Skeletal muscle satellite cell (primary cell): ENCODE measurements around the gene ADRA2B.

Source experiments
- H3K27me3 ChIP-seq: 2 replicates; pipeline ENCODE4 v1.7.0; 2013; ENCODE audit warnings: low read length; ENCODE audit not compliant: control insufficient read depth, insufficient read depth
- H3K36me3 ChIP-seq: 2 replicates; pipeline ENCODE4 v1.7.0; 2013; ENCODE audit warnings: mild to moderate bottlenecking, control low read depth, low read length; ENCODE audit not compliant: insufficient read depth
- H3K4me1 ChIP-seq: 2 replicates; pipeline ENCODE4 v1.7.0; 2013; ENCODE audit warnings: low read length; ENCODE audit not compliant: control insufficient read depth, insufficient read depth
- H3K4me2 ChIP-seq: 2 replicates; pipeline ENCODE4 v1.7.0; 2013; ENCODE audit warnings: mild to moderate bottlenecking, low read length
- H3K4me3 ChIP-seq: 2 replicates; pipeline ENCODE4 v1.7.0; 2013; ENCODE audit warnings: low read length
- H3K9ac ChIP-seq: 2 replicates; pipeline ENCODE4 v1.7.0; 2013; ENCODE audit warnings: mild to moderate bottlenecking, low read depth, low read length, moderate library complexity
- H3K9me3 ChIP-seq: replicated peaks from 2 replicates; pipeline ENCODE4 v1.7.0; 2013; ENCODE audit warnings: mild to moderate bottlenecking, control low read depth, low read length

ADRA2B gene

DNA sequence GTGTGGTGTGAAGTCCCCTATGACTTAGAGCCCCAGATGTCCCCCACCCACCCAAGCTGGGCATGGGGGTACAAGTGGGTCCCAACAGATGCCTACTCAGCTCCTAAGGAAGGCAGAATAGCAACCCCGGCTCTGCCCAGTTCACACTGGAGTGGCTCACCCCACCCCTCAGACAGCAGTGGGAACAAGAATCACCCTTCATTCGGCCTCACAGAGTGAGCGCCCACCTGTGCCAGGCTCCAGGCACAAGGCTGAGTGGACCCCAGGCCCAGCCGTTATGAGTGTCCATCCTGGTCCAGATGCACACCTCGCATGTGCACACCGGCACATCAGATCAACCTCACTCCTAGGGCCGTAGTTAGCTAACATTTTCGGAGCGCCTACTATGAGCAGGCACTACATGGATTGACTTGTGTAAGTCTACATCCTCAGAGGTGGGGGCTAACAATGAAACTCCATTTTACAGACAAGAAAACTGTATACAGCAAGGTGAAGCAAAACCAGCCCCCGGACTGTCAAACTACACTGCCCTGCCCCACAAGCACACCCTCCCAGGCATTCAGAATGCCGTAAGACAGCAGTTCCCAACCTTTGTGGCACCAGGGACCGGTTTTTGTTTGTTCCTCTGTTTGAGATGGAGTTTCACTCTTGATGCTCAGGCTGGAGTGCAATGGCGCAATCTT, 24.7 kb upstream of the ADRA2B start:
- peaks cover 15% of the 10 kb centered on the region for H3K4me1 ChIP-seq
- no peak overlapping the region for H3K4me2 ChIP-seq
- peaks cover 13% of the 10 kb centered on the region for H3K27me3 ChIP-seq
- H3K9me3 ChIP-seq, result no peaks in the 10 kb centered on the region
- H3K9ac ChIP-seq, result no peak overlapping the region
- no peak overlapping the region for H3K4me3 ChIP-seq
- H3K36me3 ChIP-seq, result no peaks in the 10 kb centered on the region

DNA sequence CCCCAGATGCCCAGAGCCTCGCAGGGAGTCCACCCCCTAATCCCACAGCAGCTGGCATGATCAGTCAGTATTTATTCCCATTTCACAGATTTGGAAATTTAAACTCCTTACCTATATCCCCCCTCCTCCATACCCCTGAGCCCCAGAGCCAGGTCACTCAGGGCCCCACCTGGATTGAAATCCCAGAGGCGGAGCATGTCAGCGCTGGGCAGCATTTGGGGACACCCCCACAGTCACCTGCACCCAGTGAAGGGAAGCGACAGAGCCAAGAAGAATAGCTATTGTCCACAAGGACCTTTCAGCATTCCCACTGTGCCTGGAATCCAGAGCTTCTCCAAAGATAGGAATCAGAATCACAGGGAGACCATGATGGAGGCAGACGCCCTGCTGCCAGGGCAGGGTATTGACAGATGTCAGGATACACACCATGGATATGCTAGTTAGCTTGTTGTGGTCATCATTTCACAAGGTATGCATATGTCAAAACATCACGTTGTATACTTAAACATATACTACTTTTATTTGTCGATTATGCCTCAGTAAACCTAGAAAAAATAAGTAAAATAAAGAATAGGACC, 22.9 kb upstream of the ADRA2B start:
- no peaks in the 10 kb centered on the region for H3K36me3 ChIP-seq
- no peak overlapping the region for H3K4me3 ChIP-seq
- H3K9me3 ChIP-seq, result no peaks in the 10 kb centered on the region
- H3K4me2 ChIP-seq, result no peak overlapping the region
- H3K27me3 ChIP-seq, result peaks cover 32% of the 10 kb centered on the region
- H3K4me1 ChIP-seq, result peaks cover 2% of the 10 kb centered on the region
- no peak overlapping the region for H3K9ac ChIP-seq

DNA sequence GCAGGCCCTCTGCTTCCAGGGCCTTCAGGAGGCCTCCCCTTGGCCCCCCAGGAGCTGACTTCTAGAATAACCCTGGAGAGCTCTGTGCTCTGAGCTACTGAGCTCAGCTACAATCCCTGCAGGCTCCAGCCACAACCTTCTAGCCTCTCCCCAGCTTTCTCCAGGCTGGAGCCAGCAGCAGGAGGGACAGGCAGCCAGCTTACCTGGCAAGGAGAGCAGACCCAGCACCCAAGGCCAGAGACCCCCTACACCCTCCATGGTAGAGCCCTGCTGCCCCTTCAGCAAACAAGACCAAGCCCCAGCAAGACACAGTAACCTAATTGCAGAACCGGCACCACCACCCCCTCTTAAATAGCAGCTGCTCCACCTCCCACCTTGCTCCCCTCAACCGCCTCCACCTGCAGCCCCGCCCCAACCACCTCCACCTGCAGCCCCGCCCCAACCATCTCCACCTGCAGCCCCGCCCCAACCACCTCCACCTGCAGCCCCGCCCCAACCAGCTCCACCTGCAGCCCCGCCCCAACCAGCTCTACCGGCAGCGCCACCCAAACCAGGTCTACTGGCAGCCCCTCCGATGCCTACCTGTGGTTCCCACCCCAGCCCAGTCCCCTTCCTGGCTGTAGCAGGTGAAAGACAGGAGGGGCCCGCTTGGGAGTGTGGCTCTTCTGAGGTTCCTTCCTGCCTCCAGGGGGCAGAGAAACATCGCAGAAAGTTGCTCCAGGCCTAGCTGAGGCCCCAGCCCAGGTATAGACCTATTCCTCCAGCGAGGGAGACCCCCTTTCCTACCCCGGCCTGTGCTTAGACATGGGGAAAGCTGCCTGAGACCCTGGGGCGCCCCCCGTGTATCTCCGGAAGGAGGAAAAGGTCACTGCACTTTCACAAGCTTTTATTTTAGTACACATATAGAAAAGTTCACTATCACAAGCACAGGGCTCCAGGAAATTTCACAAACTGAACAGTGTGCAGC, 22.1 kb upstream of the ADRA2B start, which contains the start of gene ASTL:
TSS of gene ASTL (minus strand) at position 324 of the 967 bp plus-strand sequence. CDS start at position 258, 66 bp downstream.
- no peak within 1 kb of the TSS for H3K9ac ChIP-seq
- H3K4me1 ChIP-seq, result no peaks in the 10 kb centered on the region
- peaks cover 40% of the 10 kb centered on the region for H3K27me3 ChIP-seq

DNA sequence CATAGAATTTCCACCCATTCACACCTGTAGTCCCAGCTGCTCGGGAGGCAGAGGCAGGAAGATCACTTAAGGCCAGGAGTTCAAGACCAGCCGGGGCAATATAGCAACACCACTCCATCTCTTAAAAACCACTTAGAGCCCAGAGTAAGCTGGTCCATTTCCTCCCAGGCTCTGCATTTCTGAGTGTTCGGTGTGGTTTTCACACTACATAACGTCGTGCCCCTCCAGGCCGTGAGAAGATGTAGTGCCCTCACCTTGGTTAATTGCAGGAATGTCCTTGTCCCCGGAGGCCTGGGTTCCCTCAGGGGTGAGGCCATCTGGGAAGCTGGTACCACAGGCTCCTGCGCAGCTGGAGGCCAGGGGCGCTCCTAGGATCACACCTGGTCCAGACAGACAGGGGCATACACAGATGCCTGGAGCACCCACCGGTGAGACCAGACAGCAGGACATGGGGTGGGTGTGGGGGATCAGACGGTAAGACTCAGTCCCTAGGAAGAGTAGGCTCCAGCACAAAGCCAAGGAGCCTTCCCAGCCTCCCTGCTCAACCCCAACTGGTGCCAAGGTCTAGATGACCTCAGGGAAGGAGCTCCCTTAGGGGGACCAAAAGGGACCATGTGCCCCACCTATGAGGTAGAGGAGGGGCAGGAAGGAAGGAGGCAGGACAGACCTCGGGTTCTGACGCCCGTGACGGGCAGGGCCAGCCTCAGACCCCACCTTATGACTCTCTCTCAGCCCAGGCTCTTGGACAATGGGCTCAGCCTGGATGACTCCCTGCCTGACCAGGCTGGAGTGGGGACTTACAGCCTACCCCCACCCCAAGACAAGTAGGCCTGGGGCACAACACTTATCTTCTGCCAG, 21.2 kb upstream of the ADRA2B start:
- H3K9ac ChIP-seq, result no peak overlapping the region
- H3K4me1 ChIP-seq, result no peaks in the 10 kb centered on the region

More for the DNA sequence above, 22.1 kb upstream of the ADRA2B start, which contains the start of gene ASTL:
- Histone ChIP-seq H3K36me3 (no peaks in the 10 kb centered on the region), H3K9me3 (no peaks in the 10 kb centered on the region), H3K4me2 (no peak within 1 kb of the TSS), H3K4me3 (no peak within 1 kb of the TSS)

DNA sequence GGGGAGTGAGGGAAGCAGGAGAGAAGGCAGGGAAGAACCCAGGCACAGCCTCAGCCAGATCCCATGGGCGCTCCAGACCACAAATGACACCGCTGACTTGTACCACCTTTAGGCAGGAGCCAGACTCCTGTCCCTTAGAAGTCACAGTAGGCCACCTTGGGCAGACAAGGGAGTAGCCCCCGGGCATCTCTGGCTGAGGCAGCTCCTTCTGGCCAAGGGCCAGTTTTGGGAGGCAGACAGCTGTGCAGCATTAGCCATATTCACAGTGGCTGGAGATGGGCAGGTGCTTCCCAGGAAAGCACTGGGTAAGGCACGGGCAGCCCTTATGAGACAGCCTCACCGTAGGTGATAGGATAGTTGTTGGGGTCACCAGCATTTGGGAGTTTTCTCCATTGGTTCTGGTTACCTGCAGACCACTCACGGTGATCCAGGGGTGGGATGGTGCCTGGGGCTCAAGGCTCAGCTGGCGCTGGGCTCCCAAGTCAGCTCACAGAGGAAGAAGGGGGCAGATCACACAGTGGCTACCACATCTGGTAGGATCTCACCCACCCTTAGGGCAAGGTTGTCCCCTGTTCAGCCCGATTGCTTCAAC, 19.9 kb upstream of the ADRA2B start:
- H3K9ac ChIP-seq, result no peak overlapping the region
- H3K9me3 ChIP-seq, result no peaks in the 10 kb centered on the region
- no peak overlapping the region for H3K4me3 ChIP-seq
- H3K36me3 ChIP-seq, result no peaks in the 10 kb centered on the region
- no peaks in the 10 kb centered on the region for H3K4me1 ChIP-seq
- peaks cover 56% of the 10 kb centered on the region for H3K27me3 ChIP-seq
- H3K4me2 ChIP-seq, result no peak overlapping the region

More for the DNA sequence above, 21.2 kb upstream of the ADRA2B start:
- no peaks in the 10 kb centered on the region for H3K36me3 ChIP-seq
- no peak overlapping the region for H3K4me3 ChIP-seq
- H3K9me3 ChIP-seq, result no peaks in the 10 kb centered on the region
- no peak overlapping the region for H3K4me2 ChIP-seq
- H3K27me3 ChIP-seq, result peaks cover 44% of the 10 kb centered on the region

DNA sequence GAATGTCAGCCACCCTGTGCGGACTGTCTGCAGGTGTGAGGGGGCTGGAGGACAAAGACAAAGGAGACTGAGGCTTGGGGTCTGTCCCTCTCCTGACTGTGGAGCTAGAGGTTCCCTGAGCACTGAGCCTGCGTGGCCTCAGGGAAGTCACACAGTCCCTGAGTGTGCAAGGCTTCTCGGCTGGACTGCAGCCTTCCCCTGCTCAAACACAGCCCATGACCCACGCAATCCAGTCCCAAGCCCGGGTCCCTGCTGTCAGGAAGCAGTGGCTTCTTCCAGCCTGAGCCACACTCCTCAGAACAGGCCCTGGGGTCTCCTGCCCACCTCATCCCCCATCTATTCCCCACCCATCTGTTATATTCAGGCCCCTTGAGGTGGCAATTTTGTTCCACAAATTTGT, 19.2 kb upstream of the ADRA2B start:
- Histone ChIP-seq H3K9ac (no peak overlapping the region), H3K27me3 (peaks cover 62% of the 10 kb centered on the region), H3K4me3 (no peak overlapping the region), H3K36me3 (no peaks in the 10 kb centered on the region), H3K9me3 (no peaks in the 10 kb centered on the region), H3K4me2 (no peak overlapping the region), H3K4me1 (no peaks in the 10 kb centered on the region)

DNA sequence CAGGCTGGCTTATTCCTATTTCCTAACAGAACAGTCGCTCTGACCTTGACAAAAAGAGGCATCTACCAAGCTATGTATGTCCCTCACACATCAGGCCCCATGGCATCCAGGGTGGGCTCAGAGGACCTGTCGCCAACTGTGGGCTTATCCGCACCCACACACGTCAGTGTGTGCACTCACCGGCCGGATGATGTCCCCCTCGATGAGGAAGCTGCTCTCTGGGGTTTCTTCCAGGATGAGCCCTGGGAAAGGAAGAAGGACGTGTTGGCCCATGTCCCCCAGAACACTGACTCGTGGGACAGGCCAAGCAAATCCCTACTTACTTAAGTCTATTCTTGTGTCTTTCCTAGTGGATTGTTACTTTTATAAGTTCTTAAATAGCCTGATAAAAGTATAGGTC, 18.8 kb upstream of the ADRA2B start:
- Histone ChIP-seq H3K9me3 (no peaks in the 10 kb centered on the region), H3K4me2 (no peak overlapping the region), H3K4me1 (no peaks in the 10 kb centered on the region), H3K36me3 (no peaks in the 10 kb centered on the region), H3K27me3 (peaks cover 66% of the 10 kb centered on the region), H3K4me3 (no peak overlapping the region), H3K9ac (no peak overlapping the region)

DNA sequence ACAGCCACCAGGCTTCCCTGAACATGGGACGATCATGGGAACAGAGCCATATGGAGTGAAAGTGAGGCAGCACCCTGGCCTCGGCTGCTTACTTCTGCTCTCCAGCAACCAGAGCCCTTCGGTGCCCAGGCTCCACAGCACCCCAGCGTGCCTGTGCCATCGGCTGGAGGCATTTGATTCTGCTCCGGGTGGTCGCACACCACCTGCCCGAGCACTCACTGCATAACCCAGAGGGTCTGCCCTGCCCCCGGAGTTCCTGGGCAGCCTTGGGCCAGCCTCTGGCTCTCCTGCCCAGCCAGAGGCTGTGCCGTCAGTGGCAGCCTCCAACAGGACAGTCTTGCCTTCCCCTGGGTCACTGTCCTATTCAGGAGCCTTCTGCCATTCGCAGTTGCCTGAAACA, 18.1 kb upstream of the ADRA2B start:
- Histone ChIP-seq H3K9ac (no peak overlapping the region), H3K9me3 (no peaks in the 10 kb centered on the region), H3K36me3 (no peaks in the 10 kb centered on the region), H3K4me3 (no peak overlapping the region), H3K4me1 (no peaks in the 10 kb centered on the region), H3K4me2 (no peak overlapping the region), H3K27me3 (peaks cover 74% of the 10 kb centered on the region)

DNA sequence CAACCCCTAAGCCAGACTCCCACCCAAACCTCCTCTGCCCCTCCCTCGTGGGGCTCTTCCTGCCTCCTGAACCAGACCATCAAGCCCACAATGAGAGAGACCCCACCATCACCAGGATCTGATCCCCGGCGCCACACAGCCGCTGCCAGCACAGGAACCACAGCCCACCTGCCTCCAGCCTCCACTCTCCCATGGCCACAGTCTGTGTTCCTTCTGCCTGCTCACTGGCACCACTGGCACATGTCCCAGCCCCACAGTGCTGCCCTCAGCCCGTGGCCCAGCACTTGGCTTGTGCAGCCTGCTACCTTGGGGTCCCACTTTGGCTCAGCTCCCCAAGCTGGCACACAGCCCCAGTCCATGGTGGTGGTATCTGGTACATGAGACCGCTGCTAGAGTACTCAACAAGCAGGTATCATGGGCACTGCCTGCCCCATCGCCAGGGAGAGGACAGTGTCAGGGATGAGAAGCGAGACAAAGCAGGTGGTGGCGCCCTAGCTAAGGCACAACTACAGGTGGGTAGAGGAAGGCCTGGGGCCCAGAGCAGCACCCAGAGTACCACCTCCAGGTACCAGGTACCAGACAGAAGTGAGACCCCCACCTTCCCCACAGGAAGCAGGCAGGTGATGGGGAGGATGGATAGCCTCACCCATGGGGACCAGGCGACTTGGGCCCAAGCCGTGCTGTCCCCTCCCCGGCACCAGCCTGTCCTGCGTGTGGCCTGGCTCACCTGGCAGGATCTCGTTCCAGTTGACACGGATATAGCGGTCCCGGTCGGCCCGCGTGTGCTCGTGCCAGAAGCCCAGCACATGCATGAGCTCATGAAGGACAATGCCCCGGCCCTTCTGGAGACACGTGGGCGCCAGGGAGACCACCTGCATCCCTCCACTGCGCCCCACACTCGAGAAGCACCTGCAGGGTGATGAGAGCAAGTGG, 15.7 kb upstream of the ADRA2B start:
- peaks cover 73% of the 10 kb centered on the region for H3K27me3 ChIP-seq
- H3K9ac ChIP-seq, result no peak overlapping the region
- no peaks in the 10 kb centered on the region for H3K4me1 ChIP-seq
- H3K9me3 ChIP-seq, result no peaks in the 10 kb centered on the region
- H3K36me3 ChIP-seq, result no peaks in the 10 kb centered on the region
- no peak overlapping the region for H3K4me3 ChIP-seq
- no peak overlapping the region for H3K4me2 ChIP-seq
